ENCODE results near the gene RLBP1. TPM values are rescaled to one million over a fixed set of nuclear protein-coding genes. Genes with fewer than 3 reads are reported as not detected.

Gene RLBP1
- total RNA-seq, 1 donor from 2014 or later: 0.52 TPM

- no peak overlapping the region for H3K27ac Mint-ChIP-seq
- intact Hi-C loops (cut with micrococcal nuclease): no loop called here
- peaks cover 5% of the 10 kb centered on the region for H3K4me1 Mint-ChIP-seq (ENCODE audit: low read depth)
- H3K27me3 Mint-ChIP-seq (ENCODE audit: low read depth): no peaks in the 10 kb centered on the region
- H3K36me3 Mint-ChIP-seq (ENCODE audit: low read depth): no peaks in the 10 kb centered on the region
- no peak for DNase-seq (ENCODE audit: low spot score)
- H3K4me3 Mint-ChIP-seq (ENCODE audit: low read depth): no peak overlapping the region
- H3K9me3 Mint-ChIP-seq: no peaks in the 10 kb centered on the region
These were observed 5.2 kb upstream of the RLBP1 start for GRCh38 chr15:89226359-89227221.

GRCh38 chr15:89225588-89225987, 4.2 kb upstream of the RLBP1 start:
- peaks cover 3% of the 10 kb centered on the region for H3K4me1 Mint-ChIP-seq (ENCODE audit: low read depth)
- H3K4me3 Mint-ChIP-seq (ENCODE audit: low read depth): no peak overlapping the region
- H3K36me3 Mint-ChIP-seq (ENCODE audit: low read depth): no peaks in the 10 kb centered on the region
- no peak overlapping the region for H3K27ac Mint-ChIP-seq
- H3K9me3 Mint-ChIP-seq: no peaks in the 10 kb centered on the region
- H3K27me3 Mint-ChIP-seq (ENCODE audit: low read depth): no peaks in the 10 kb centered on the region
- intact Hi-C loops (cut with micrococcal nuclease): no loop called here
- DNase-seq (ENCODE audit: low spot score): no peak

DNA sequence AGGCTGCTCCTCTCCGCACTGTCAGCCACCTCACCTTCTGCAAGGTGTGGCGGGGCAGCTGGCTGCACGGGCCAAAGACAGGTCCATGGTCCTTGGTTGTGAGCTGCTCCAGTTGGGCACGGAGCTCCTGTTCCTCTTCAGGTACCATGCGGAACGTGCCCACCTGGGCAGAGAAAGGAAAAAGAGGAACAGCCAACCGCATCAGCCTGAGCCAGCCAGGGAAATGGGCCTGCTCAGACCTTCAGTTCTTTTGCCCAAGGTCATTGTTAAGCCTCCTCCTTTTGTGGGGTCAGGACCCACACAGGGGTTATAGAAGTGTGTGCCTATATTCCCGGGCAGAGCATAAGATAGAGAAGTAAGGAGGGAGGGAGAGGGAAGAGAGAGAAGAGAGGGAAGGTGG, 2.8 kb downstream of the RLBP1 start:
- H3K27me3 Mint-ChIP-seq (ENCODE audit: low read depth): peaks cover 5% of the 10 kb centered on the region
- H3K9me3 Mint-ChIP-seq: no peaks in the 10 kb centered on the region
- H3K27ac Mint-ChIP-seq: no peak overlapping the region
- intact Hi-C loops (cut with micrococcal nuclease): no loop called here
- H3K36me3 Mint-ChIP-seq (ENCODE audit: low read depth): no peaks in the 10 kb centered on the region
- peaks cover 4% of the 10 kb centered on the region for H3K4me1 Mint-ChIP-seq (ENCODE audit: low read depth)
- DNase-seq (ENCODE audit: low spot score): no peak
- no peak overlapping the region for H3K4me3 Mint-ChIP-seq (ENCODE audit: low read depth)

DNA sequence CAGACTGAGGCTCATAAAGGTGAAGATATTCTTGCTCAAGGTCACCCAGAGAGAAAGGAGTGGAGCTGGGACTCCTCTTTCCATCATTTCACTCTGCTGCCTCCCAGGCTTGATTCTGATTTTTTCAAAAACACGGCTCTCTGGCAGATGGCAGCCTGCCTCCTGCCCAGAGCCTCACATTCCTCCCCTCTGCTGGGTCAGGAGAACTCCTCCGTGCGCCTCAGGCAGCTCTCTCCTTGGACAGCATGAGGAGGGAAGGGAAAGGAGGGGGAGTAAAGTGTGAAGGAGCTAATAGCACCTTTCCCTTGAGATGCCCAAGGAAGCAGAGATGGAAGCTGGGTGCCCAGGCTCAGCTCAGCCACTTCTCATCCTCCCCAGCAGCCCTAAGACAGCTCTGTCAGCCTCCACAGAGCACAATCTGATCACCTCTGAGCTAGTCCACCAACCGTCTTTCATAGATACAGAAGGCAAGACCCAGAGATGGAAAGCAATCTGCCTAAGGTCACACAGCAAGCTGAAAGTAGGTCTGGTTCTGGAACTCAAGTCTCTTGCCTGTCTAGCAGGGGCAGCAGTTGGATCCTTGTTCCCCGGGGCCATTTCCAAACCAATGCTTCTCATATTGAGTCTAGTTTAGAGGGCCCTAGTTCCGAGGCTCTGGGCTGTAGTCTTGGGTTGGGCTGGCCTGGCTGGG, 3.5 kb downstream of the RLBP1 start:
- no peaks in the 10 kb centered on the region for H3K36me3 Mint-ChIP-seq (ENCODE audit: low read depth)
- peaks cover 9% of the 10 kb centered on the region for H3K27me3 Mint-ChIP-seq (ENCODE audit: low read depth)
- H3K9me3 Mint-ChIP-seq: no peaks in the 10 kb centered on the region
- H3K4me3 Mint-ChIP-seq (ENCODE audit: low read depth): no peak overlapping the region
- DNase-seq (ENCODE audit: low spot score): no peak
- intact Hi-C loops (cut with micrococcal nuclease): no loop called here
- H3K4me1 Mint-ChIP-seq (ENCODE audit: low read depth): peaks cover 4% of the 10 kb centered on the region
- H3K27ac Mint-ChIP-seq: no peak overlapping the region

GRCh38 chr15:89217031-89217430, 4.3 kb downstream of the RLBP1 start:
- intact Hi-C loops (cut with micrococcal nuclease): no loop called here
- H3K27ac Mint-ChIP-seq: no peak overlapping the region
- no peak for DNase-seq (ENCODE audit: low spot score)
- H3K36me3 Mint-ChIP-seq (ENCODE audit: low read depth): no peaks in the 10 kb centered on the region
- peaks cover 9% of the 10 kb centered on the region for H3K27me3 Mint-ChIP-seq (ENCODE audit: low read depth)
- H3K4me3 Mint-ChIP-seq (ENCODE audit: low read depth): no peak overlapping the region
- H3K4me1 Mint-ChIP-seq (ENCODE audit: low read depth): peaks cover 4% of the 10 kb centered on the region
- H3K9me3 Mint-ChIP-seq: no peaks in the 10 kb centered on the region

GRCh38 chr15:89215627-89216026, 5.8 kb downstream of the RLBP1 start:
- no peaks in the 10 kb centered on the region for H3K36me3 Mint-ChIP-seq (ENCODE audit: low read depth)
- H3K9me3 Mint-ChIP-seq: no peaks in the 10 kb centered on the region

DNA sequence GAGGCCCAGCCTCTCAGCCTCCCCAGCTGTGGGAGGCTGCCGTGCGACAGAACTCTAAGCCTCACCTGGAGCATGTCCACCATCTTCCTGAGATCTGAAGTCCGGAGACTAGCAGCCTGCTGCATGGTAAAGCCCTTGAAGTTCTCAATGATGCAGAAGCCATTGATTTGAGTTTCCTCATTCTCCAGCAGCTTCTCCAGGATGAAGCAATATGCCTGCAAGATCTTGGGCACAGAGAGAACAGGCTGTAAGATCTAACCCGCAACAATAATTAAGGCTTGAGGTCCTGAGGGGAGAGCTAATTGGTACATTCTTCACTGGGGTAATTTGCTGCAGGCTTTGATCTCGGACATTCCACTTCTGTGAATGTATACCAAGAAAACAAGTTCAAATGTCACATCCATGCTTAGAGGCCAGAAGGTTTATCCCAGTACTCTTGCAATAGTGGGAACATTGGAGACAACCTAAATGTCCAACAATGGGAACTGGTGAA, 9.7 kb downstream of the RLBP1 start:
- no peak overlapping the region for H3K27ac Mint-ChIP-seq
- H3K9me3 Mint-ChIP-seq: no peaks in the 10 kb centered on the region
- no peak for DNase-seq (ENCODE audit: low spot score)
- intact Hi-C loops (cut with micrococcal nuclease): no loop called here
- H3K4me3 Mint-ChIP-seq (ENCODE audit: low read depth): no peak overlapping the region
- no peaks in the 10 kb centered on the region for H3K36me3 Mint-ChIP-seq (ENCODE audit: low read depth)
- peaks cover 11% of the 10 kb centered on the region for H3K4me1 Mint-ChIP-seq (ENCODE audit: low read depth)
- H3K27me3 Mint-ChIP-seq (ENCODE audit: low read depth): peaks cover 6% of the 10 kb centered on the region

More at GRCh38 chr15:89215627-89216026, 5.8 kb downstream of the RLBP1 start:
- intact Hi-C loops (cut with micrococcal nuclease): no loop called here
- H3K4me3 Mint-ChIP-seq (ENCODE audit: low read depth): no peak overlapping the region
- H3K4me1 Mint-ChIP-seq (ENCODE audit: low read depth): peaks cover 4% of the 10 kb centered on the region
- DNase-seq (ENCODE audit: low spot score): no peak
- H3K27ac Mint-ChIP-seq: no peak overlapping the region
- peaks cover 11% of the 10 kb centered on the region for H3K27me3 Mint-ChIP-seq (ENCODE audit: low read depth)

GRCh38 chr15:89209057-89209456, 12.3 kb downstream of the RLBP1 start:
- Mint-ChIP-seq H3K36me3 (ENCODE audit: low read depth) (no peaks in the 10 kb centered on the region), H3K9me3 (no peaks in the 10 kb centered on the region), H3K4me1 (ENCODE audit: low read depth) (peaks cover 26% of the 10 kb centered on the region), H3K27ac (no peak overlapping the region), H3K4me3 (ENCODE audit: low read depth) (no peak overlapping the region), H3K27me3 (ENCODE audit: low read depth) (peaks cover 6% of the 10 kb centered on the region)
- intact Hi-C loops (cut with micrococcal nuclease): loop anchor here (5.0 kb wide), 3 partner anchors 42 to 223 kb away; no protein-coding TSS in a partner anchor
- DNase-seq (ENCODE audit: low spot score): no peak

GRCh38 chr15:89208256-89208655, 13.1 kb downstream of the RLBP1 start:
- peaks cover 5% of the 10 kb centered on the region for H3K27me3 Mint-ChIP-seq (ENCODE audit: low read depth)
- no peak overlapping the region for H3K4me3 Mint-ChIP-seq (ENCODE audit: low read depth)
- H3K4me1 Mint-ChIP-seq (ENCODE audit: low read depth): peaks cover 33% of the 10 kb centered on the region
- intact Hi-C loops (cut with micrococcal nuclease): loop anchor here (5.0 kb wide), 3 partner anchors 41 to 224 kb away; no protein-coding TSS in a partner anchor
- H3K9me3 Mint-ChIP-seq: no peaks in the 10 kb centered on the region
- peaks cover 6% of the 10 kb centered on the region for H3K36me3 Mint-ChIP-seq (ENCODE audit: low read depth)
- no peak overlapping the region for H3K27ac Mint-ChIP-seq
- DNase-seq (ENCODE audit: low spot score): no peak

DNA sequence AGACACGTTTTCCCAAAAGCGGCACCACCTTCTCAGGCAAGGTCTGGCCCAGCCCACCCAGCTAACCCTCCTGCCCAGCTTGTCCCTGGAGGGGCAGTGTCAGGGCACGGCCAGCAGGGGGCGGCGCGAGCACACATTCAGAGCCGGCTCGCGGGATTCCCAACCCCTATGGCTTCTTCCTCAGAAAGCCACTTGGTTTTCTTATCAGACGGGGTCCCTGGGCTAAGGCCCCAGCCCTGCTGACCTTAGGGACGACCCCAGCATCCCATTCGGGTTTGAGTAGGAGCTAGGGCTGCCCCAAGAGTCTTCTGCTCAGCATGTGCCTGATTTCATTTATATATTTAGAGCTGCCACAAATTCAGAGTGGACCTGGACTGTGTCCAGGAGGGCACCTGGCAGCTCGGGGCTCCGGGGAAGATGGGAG, 14.5 kb downstream of the RLBP1 start:
- DNase-seq (ENCODE audit: low spot score): peak; percentile 63
- Mint-ChIP-seq H3K36me3 (ENCODE audit: low read depth) (peaks cover 11% of the 10 kb centered on the region), H3K27me3 (ENCODE audit: low read depth) (peaks cover 3% of the 10 kb centered on the region), H3K9me3 (no peaks in the 10 kb centered on the region), H3K27ac (peak overlapping the region; percentile 15), H3K4me1 (ENCODE audit: low read depth) (peaks cover 39% of the 10 kb centered on the region), H3K4me3 (ENCODE audit: low read depth) (no peak overlapping the region)
- intact Hi-C loops (cut with micrococcal nuclease): loop anchor here (1.0 to 5.0 kb wide), 4 partner anchors 10 to 225 kb away; no protein-coding TSS in a partner anchor

GRCh38 chr15:89205991-89206585, 15.3 kb downstream of the RLBP1 start:
- H3K27me3 Mint-ChIP-seq (ENCODE audit: low read depth): no peaks in the 10 kb centered on the region
- no peak overlapping the region for H3K27ac Mint-ChIP-seq
- H3K36me3 Mint-ChIP-seq (ENCODE audit: low read depth): peaks cover 19% of the 10 kb centered on the region
- no peak for DNase-seq (ENCODE audit: low spot score)
- no peak overlapping the region for H3K4me3 Mint-ChIP-seq (ENCODE audit: low read depth)
- peaks cover 46% of the 10 kb centered on the region for H3K4me1 Mint-ChIP-seq (ENCODE audit: low read depth)
- intact Hi-C loops (cut with micrococcal nuclease): loop anchor here (1.0 to 5.0 kb wide), 6 partner anchors 9 to 226 kb away; partner anchors contain the start of gene POLG
- H3K9me3 Mint-ChIP-seq: no peaks in the 10 kb centered on the region

GRCh38 chr15:89203705-89204273, 17.6 kb downstream of the RLBP1 start:
- Mint-ChIP-seq H3K4me3 (ENCODE audit: low read depth) (peak overlapping the region; percentile 24), H3K36me3 (ENCODE audit: low read depth) (peaks cover 35% of the 10 kb centered on the region), H3K27ac (peak overlapping the region; percentile 76), H3K4me1 (ENCODE audit: low read depth) (peaks cover 50% of the 10 kb centered on the region), H3K9me3 (no peaks in the 10 kb centered on the region), H3K27me3 (ENCODE audit: low read depth) (no peaks in the 10 kb centered on the region)
- peak; percentile 45 for DNase-seq (ENCODE audit: low spot score)
- intact Hi-C loops (cut with micrococcal nuclease): loop anchor here (1.0 to 2.0 kb wide), 4 partner anchors 23 to 131 kb away; partner anchors contain the start of gene POLG

All from activated T-helper 2 cell treated with anti-CD3 and anti-CD28 coated beads, Interferon-gamma antibody, Interleukin-2, Interleukin-4, amounts not matched to agents 10 μg/mL and 5 μg/mL and 100 μg/mL, durations not matched to agents 14 hours and 24 hours and 36 hours (primary cell).